ENCODE measurements around the gene LRRC8B. TPM values are rescaled to one million over a fixed set of nuclear protein-coding genes. Genes with fewer than 3 reads are reported as not detected.
A peak's percentile ranks its signal among the peaks of the same experiment; 100 is the strongest.

LRRC8B gene
- total and polyA plus RNA-seq, 9 of the 15 experiments (the other 6 are each of a cell fraction or from before 2014, with no cell fraction given) = 4.3 to 43.7 (median 14.4) TPM

GRCh38 chr1:89573410-89573809, 48.8 kb downstream of the LRRC8B start (continued):
- TF ChIP-seq ADNP (tag; IDR thresholded peaks at IDR 0.05) (no peak), ZNF316 (IDR thresholded peaks at IDR 0.05) (peak; percentile 85), ATF1 (CRISPR knock-in tag; IDR thresholded peaks at IDR 0.05) (no peak), ATF1 (tag; IDR thresholded peaks at IDR 0.05) (no peak), RBM17 (IDR thresholded peaks at IDR 0.05; ENCODE audit: borderline replicate concordance, low read depth, low read length) (no peak), HDAC3 (IDR thresholded peaks at IDR 0.05; ENCODE audit: borderline replicate concordance, partially characterized antibody) (no peak), FOXK1 (CRISPR knock-in tag; IDR thresholded peaks at IDR 0.05; ENCODE audit: borderline replicate concordance) (no peak), SIRT6 (IDR thresholded peaks at IDR 0.05; ENCODE audit: low read depth, low read length) (no peak), NFATC3 (IDR thresholded peaks at IDR 0.05) (no peak), ZNF707 (CRISPR knock-in tag; conservative IDR thresholded peaks at IDR 0.05) (no peak), ZNF518B (CRISPR knock-in tag; IDR thresholded peaks at IDR 0.05) (no peak), MAFG (tag; conservative IDR thresholded peaks at IDR 0.05) (0 out of 2 replicates have a peak, but pooled peaks have one; percentile 36), HDAC1 (IDR thresholded peaks at IDR 0.05) (no peak), PTTG1 (tag; IDR thresholded peaks at IDR 0.05; ENCODE audit: low read depth) (no peak), ZNF24 (IDR thresholded peaks at IDR 0.05) (no peak), C11orf30 (IDR thresholded peaks at IDR 0.05; ENCODE audit: low read depth) (peak; percentile 67), ZNF398 (CRISPR knock-in tag; IDR thresholded peaks at IDR 0.05) (no peak), GABPB1 (CRISPR knock-in tag; IDR thresholded peaks at IDR 0.05) (no peak), CTCF (IDR thresholded peaks at IDR 0.05 in 2 of 3, conservative IDR thresholded peaks at IDR 0.05 in 1 of 3; ENCODE audit: insufficient read depth in 2 of 3, low read depth in 1 of 3, low read length in 3 of 3) (no peak), SIN3B (IDR thresholded peaks at IDR 0.05; ENCODE audit: low read depth) (no peak)
